ENCODE results near the gene DISC1.

GRCh38 chr1:231871471-231871870 lies 244.9 kb downstream of the DISC1 start:
- TF ChIP-seq, protein P1, sequence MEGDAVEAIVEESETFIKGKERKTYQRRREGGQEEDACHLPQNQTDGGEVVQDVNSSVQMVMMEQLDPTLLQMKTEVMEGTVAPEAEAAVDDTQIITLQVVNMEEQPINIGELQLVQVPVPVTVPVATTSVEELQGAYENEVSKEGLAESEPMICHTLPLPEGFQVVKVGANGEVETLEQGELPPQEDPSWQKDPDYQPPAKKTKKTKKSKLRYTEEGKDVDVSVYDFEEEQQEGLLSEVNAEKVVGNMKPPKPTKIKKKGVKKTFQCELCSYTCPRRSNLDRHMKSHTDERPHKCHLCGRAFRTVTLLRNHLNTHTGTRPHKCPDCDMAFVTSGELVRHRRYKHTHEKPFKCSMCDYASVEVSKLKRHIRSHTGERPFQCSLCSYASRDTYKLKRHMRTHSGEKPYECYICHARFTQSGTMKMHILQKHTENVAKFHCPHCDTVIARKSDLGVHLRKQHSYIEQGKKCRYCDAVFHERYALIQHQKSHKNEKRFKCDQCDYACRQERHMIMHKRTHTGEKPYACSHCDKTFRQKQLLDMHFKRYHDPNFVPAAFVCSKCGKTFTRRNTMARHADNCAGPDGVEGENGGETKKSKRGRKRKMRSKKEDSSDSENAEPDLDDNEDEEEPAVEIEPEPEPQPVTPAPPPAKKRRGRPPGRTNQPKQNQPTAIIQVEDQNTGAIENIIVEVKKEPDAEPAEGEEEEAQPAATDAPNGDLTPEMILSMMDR (IDR thresholded peaks at IDR 0.05; ENCODE audit: low read length): no peak
- no peak for TF ChIP-seq EZH2 (IDR thresholded peaks at IDR 0.05; ENCODE audit: borderline replicate concordance, low read length)

Data from OCI-LY1 (cell line).